HepG2 (cell line): ENCODE results near the gene ECSCR. TPM values are rescaled to one million over a fixed set of nuclear protein-coding genes. Genes with fewer than 3 reads are reported as not detected.

Source experiments
- ATAC-seq: fragments of 200-7000 bp; cut with Tn5 transposase; 3 replicates; pipeline ENCODE4 v1.9.1; 2020; ENCODE audit warnings: mild to moderate bottlenecking, moderate library complexity
- BruUV-seq: library from RNA; stranded (reverse); fragments of 400-500 nt; replicated peaks from 2 replicates; lab custom pipeline; 2021; lab: Mats Ljungman, UMichigan
- CTCF ChIA-PET: fragments of 300-600 bp; formaldehyde crosslinking; extraction: SDS; loops from one replicate; lab custom pipeline; 2021; ENCODE audit warnings: low total read pairs, inconsistent platforms, low intra/inter-chr PET ratio; lab: Yijun Ruan, JAX
- POLR2A ChIA-PET: fragments of 350-600 bp; sonication (Branson Sonifier 250); formaldehyde crosslinking; loops from one replicate; lab custom pipeline; 2020; ENCODE audit warnings: antibody characterized with exemption, inconsistent platforms; lab: Yijun Ruan, JAX
- DNase-seq: peaks from one replicate; pipeline ENCODE4 v3.0.0-alpha.2; 2015; ENCODE audit warnings: low spot score
- FAIRE-seq: peaks from 3 replicates; lab custom pipeline; 2011; peaks lifted over from hg19 to GRCh38; lab: Jason Lieb, UNC
- H2AFZ ChIP-seq: one replicate; pipeline ENCODE4 v1.6.1; 2011; ENCODE audit warnings: low read length, inconsistent platforms
- H3K27ac ChIP-seq: fragments of 300-600 bp; 3 replicates; pipeline ENCODE4 v1.8.0; 2011; ENCODE audit warnings: mixed run types, mild to moderate bottlenecking, mixed read lengths, low read length, inconsistent platforms; ENCODE audit not compliant: insufficient read depth; ENCODE audit errors: extremely low read length
- H3K27me3 ChIP-seq, 2 experiments: fragments of 200-600 bp in 1 of 2; 2 replicates in 1 of 2; 3 replicates in 1 of 2; pipeline versions ENCODE4 v1.6.0 to v1.8.0; 2011; ENCODE audit warnings: low read length in 2 of 2, mild to moderate bottlenecking in 2 of 2, moderate library complexity in 2 of 2, inconsistent platforms in 1 of 2; ENCODE audit not compliant: insufficient read depth in 2 of 2, control insufficient read depth in 1 of 2
- H3K36me3 ChIP-seq, 2 experiments: fragments of 200-600 bp in 1 of 2; replicated peaks in 1 of 2; 2 replicates in 1 of 2; 3 replicates in 1 of 2; pipeline versions ENCODE4 v1.5.1 to v1.8.0; 2011; ENCODE audit warnings: low read length in 2 of 2, inconsistent platforms in 1 of 2; ENCODE audit not compliant: insufficient read depth in 2 of 2, control insufficient read depth in 1 of 2
- H3K4me1 ChIP-seq: 2 replicates; pipeline ENCODE4 v1.5.1; 2012; ENCODE audit warnings: low read length, inconsistent platforms; ENCODE audit not compliant: insufficient read depth
- H3K4me2 ChIP-seq: 2 replicates; pipeline ENCODE4 v1.6.0; 2011; ENCODE audit warnings: low read depth, low read length, inconsistent platforms
- H3K4me3 ChIP-seq, 3 experiments: fragments of 200-600 bp in 1 of 3; sonication (generic), shearing (Covaris generic) in 1 of 3; replicated peaks in 1 of 3; 2 replicates each; pipeline ENCODE4 v1.5.1; 2011 to 2016; ENCODE audit warnings: low read length in 3 of 3, inconsistent platforms in 2 of 3, low read depth in 2 of 3, mild to moderate bottlenecking in 2 of 3, control low read depth in 1 of 3, mixed read lengths in 1 of 3; ENCODE audit not compliant: insufficient read depth in 1 of 3
- H3K79me2 ChIP-seq: one replicate; pipeline ENCODE4 v1.6.1; 2011; ENCODE audit warnings: low read length, inconsistent platforms; ENCODE audit not compliant: insufficient read depth
- H3K9ac ChIP-seq: 2 replicates; pipeline ENCODE4 v1.6.0; 2011; ENCODE audit warnings: mild to moderate bottlenecking, low read depth, low read length, inconsistent platforms; ENCODE audit not compliant: insufficient read depth
- H3K9me3 ChIP-seq: 2 replicates; pipeline ENCODE4 v1.5.1; 2012; ENCODE audit warnings: mild to moderate bottlenecking, low read length
- H4K20me1 ChIP-seq: 2 replicates; pipeline ENCODE4 v1.6.0; 2011; ENCODE audit warnings: inconsistent platforms, mild to moderate bottlenecking, low read length, moderate library complexity; ENCODE audit not compliant: insufficient read depth
- CENPBD1 ChIP-seq: sonication (generic); formaldehyde crosslinking; IDR thresholded peaks from 2 replicates; pipeline ENCODE4 v1.8.0; 2022; ENCODE audit warnings: missing genetic modification reagents, low read depth, mild to moderate bottlenecking, borderline replicate concordance
- HMGXB4 ChIP-seq, 2 experiments: sonication (generic) in 1 of 2; formaldehyde crosslinking in 1 of 2; IDR thresholded peaks; 2 replicates each; pipeline versions ENCODE4 v1.4.0 to v1.6.1; 2018 to 2020; ENCODE audit warnings: missing genetic modification reagents in 2 of 2, borderline replicate concordance in 1 of 2, low read depth in 1 of 2, mild to moderate bottlenecking in 1 of 2, missing biosample characterization in 1 of 2
- MNT ChIP-seq: fragments of 450-650 bp; IDR thresholded peaks from 2 replicates; pipeline ENCODE4 v1.6.1; 2016
- NCOR1 ChIP-seq: fragments of 200-600 bp; sonication (generic); IDR thresholded peaks from 2 replicates; pipeline ENCODE4 v1.7.0; 2017; ENCODE audit warnings: antibody characterized with exemption, low read length, borderline replicate concordance
- RAD21 ChIP-seq: fragments of 450-650 bp; formaldehyde crosslinking; IDR thresholded peaks from 2 replicates; pipeline ENCODE4 v1.5.0; 2020; ENCODE audit warnings: mild to moderate bottlenecking
- RFX1 ChIP-seq: fragments of 450-650 bp; IDR thresholded peaks from 2 replicates; pipeline ENCODE4 v1.6.1; 2017
- RNF219 ChIP-seq: sonication (generic); formaldehyde crosslinking; IDR thresholded peaks from 2 replicates; pipeline ENCODE4 v1.5.0; 2020; ENCODE audit warnings: mild to moderate bottlenecking, missing genetic modification reagents
- ZNF205 ChIP-seq: IDR thresholded peaks from 2 replicates; pipeline ENCODE4 v1.6.1; 2018; ENCODE audit warnings: missing biosample characterization, missing genetic modification reagents
- ZNF260 ChIP-seq: sonication (generic); formaldehyde crosslinking; IDR thresholded peaks from 2 replicates; pipeline ENCODE4 v1.4.0; 2020; ENCODE audit warnings: missing genetic modification reagents, low read depth, mild to moderate bottlenecking, borderline replicate concordance
- ZNF496 ChIP-seq: sonication (generic); formaldehyde crosslinking; IDR thresholded peaks from 2 replicates; pipeline ENCODE4 v1.8.1; 2023; ENCODE audit warnings: mild to moderate bottlenecking, moderate library complexity, missing genetic modification reagents; ENCODE audit not compliant: insufficient replicate concordance
- ZSCAN21 ChIP-seq: sonication (generic); formaldehyde crosslinking; IDR thresholded peaks from 2 replicates; pipeline ENCODE4 v1.8.0; 2022; ENCODE audit warnings: mild to moderate bottlenecking, missing genetic modification reagents, moderate library complexity, borderline replicate concordance
- WGBS: methylation state at CpG from one replicate; pipeline ENCODE4 v1.1.6; 2017; ENCODE audit warnings: low lambda C conversion rate; 5-methylcytosine and 5-hydroxymethylcytosine counted together
- in situ Hi-C: cut with HindIII; loops from 2 replicates; pipeline ENCODE4 v1.10.0; 2017; ENCODE audit warnings: low pct_unique_long_range_greater_than_20kb; ENCODE audit not compliant: extremely low pct_ligation_motif_present
- intact Hi-C: fragments of 100-400 bp; cut with micrococcal nuclease; formaldehyde crosslinking; loops from one replicate; pipeline ENCODE4 v1.10.0; 2022; ENCODE audit not compliant: unreplicated experiment
- polyA plus RNA-seq, 8 experiments: library from polyadenylated mRNA; depleted of rRNA in 3 of 8; stranded (reverse) in 7 of 8; unstranded in 1 of 8; fragments of >200 nt; fragmentation: Illumina TruSeq in 4 of 8; extraction: Trizol in 4 of 8; gene quantifications; 2 replicates each; pipeline versions ENCODE4 v1.2.1 to v1.2.3, GENCODE V29; 2011 to 2016; ENCODE audit warnings: low read depth in 4 of 8, missing spikeins in 1 of 8, mixed read lengths in 1 of 8; ENCODE audit not compliant: insufficient read depth in 1 of 8
- total RNA-seq, 5 experiments: library from RNA; depleted of rRNA; stranded (reverse); fragments of >200 nt; fragmentation: Illumina TruSeq; extraction: Trizol; gene quantifications; 2 replicates each; pipeline ENCODE4 v1.2.3, GENCODE V29; 2016; ENCODE audit warnings: low read depth in 1 of 5

ECSCR gene
- total and polyA plus RNA-seq, 2 of the 13 experiments (the other 11 are each of a cell fraction or from before 2014, with no cell fraction given), result 0.18 TPM; not detected in 1

GRCh38 chr5:139451176-139451575 lies 11.4 kb downstream of the ECSCR start:
- Histone ChIP-seq H2AFZ (no peak overlapping the region), H3K27me3 (peaks cover 0 to 7% of the 10 kb centered on the region in 2 experiments; a peak in 3 of 5 replicates), H3K9me3 (no peaks in the 10 kb centered on the region), H3K9ac (no peak overlapping the region), H3K4me1 (no peaks in the 10 kb centered on the region), H3K4me2 (no peak overlapping the region), H3K36me3 (no peaks in the 10 kb centered on the region), H3K27ac (no peak overlapping the region), H3K4me3 (no peak overlapping the region), H3K79me2 (no peaks in the 10 kb centered on the region), H4K20me1 (no peaks in the 10 kb centered on the region)
- FAIRE-seq (no peak), DNase-seq (no peak), ATAC-seq (no peak)
- 80% methylated on average over 2 of the region's 2 CpGs for WGBS
- ChIA-PET CTCF (no interaction called here), POLR2A (no interaction called here)
- in situ Hi-C loops (no loop called here), intact Hi-C loops (no loop called here)
- no TSS peak for BruUV-seq
- no peak for TF ChIP-seq ZNF496 (CRISPR knock-in tag)
- TF ChIP-seq ZSCAN21 (CRISPR knock-in tag), result no peak
- no peak for TF ChIP-seq MNT
- TF ChIP-seq RAD21, result no peak
- TF ChIP-seq ZNF260 (CRISPR knock-in tag), result no peak
- TF ChIP-seq HMGXB4 (CRISPR knock-in tag; IDR thresholded peaks at IDR 0.05; ENCODE audit: borderline replicate concordance in 1 of 2, low read depth in 1 of 2), result no peak
- TF ChIP-seq RFX1, result no peak
- no peak for TF ChIP-seq ZNF205 (CRISPR knock-in tag)
- TF ChIP-seq CENPBD1 (CRISPR knock-in tag), result no peak
- TF ChIP-seq RNF219 (CRISPR knock-in tag), result no peak
- no peak for TF ChIP-seq NCOR1
